Peyer's patch (tissue), 4 donors: ENCODE data around the gene ATG9A. TPM values are rescaled to one million over a fixed set of nuclear protein-coding genes. Genes with fewer than 3 reads are reported as not detected.

Source experiments
- DNase-seq, 3 donors: peaks; one replicate each; pipeline ENCODE4 v3.0.0-alpha.2; 2017 to 2019
- H3K27ac ChIP-seq, 4 donors: fragments of 200-600 bp; sonication (generic); one replicate each; pipeline ENCODE4 v1.5.1; 2016 to 2019
- H3K27me3 ChIP-seq, 2 donors: fragments of 200-600 bp; sonication (generic); one replicate each; pipeline ENCODE4 v1.5.1; 2019
- H3K36me3 ChIP-seq, 3 donors: fragments of 200-600 bp; sonication (generic); one replicate each; pipeline ENCODE4 v1.5.1; 2016 to 2019
- H3K4me1 ChIP-seq, 4 donors: fragments of 200-600 bp; sonication (generic); one replicate each; pipeline ENCODE4 v1.5.1; 2016 to 2019
- H3K4me3 ChIP-seq, 4 donors: fragments of 200-600 bp; sonication (generic); 1 replicate in 3 of 4; 2 replicates in 1 of 4; pipeline ENCODE4 v1.5.1; 2016 to 2019; ENCODE audit warnings: mild to moderate bottlenecking in 1 of 4
- H3K9me3 ChIP-seq, 4 donors: fragments of 200-600 bp; sonication (generic); one replicate each; pipeline ENCODE4 v1.5.1; 2016 to 2019; ENCODE audit warnings: mild to moderate bottlenecking in 1 of 4
- CTCF ChIP-seq, 6 experiments: fragments of 450-650 bp in 4 of 6; fragments of 200-600 bp in 2 of 6; sonication (generic) in 1 of 6; IDR thresholded peaks; one replicate each; pipeline ENCODE4 v1.5.1; 2017 to 2019; ENCODE audit warnings: antibody characterized with exemption in 6 of 6, mild to moderate bottlenecking in 3 of 6, moderate library complexity in 1 of 6
- POLR2A ChIP-seq, 2 donors: fragments of 450-650 bp; IDR thresholded peaks; one replicate each; pipeline ENCODE4 v1.5.1; 2017; ENCODE audit warnings: antibody characterized with exemption in 2 of 2, mild to moderate bottlenecking in 2 of 2, moderate library complexity in 2 of 2
- total RNA-seq, 4 donors: library from RNA; depleted of rRNA; stranded (reverse); fragments of >200 nt; gene quantifications; one replicate each; pipeline ENCODE4 v1.1.0, GENCODE V29; 2016

ATG9A gene
- total RNA-seq, 4 donors from 2014 or later: 23.1 to 107 (median 96.0) TPM

- Histone ChIP-seq H3K4me3 (peak within 1 kb of the TSS in 2 of 4 donors; percentile 11 to 45), H3K27ac (peak within 1 kb of the TSS in 1 of 4 donors; percentile 81), H3K9me3 (no peaks in the 10 kb centered on the region), H3K36me3 (peaks cover 0 to 42% (median 0%) of the 10 kb centered on the region in 3 donors), H3K27me3 (no peaks in the 10 kb centered on the region), H3K4me1 (peaks cover 0 to 30% (median 0%) of the 10 kb centered on the region in 4 donors)
- DNase-seq: peak in 1 of 3 donors; percentile 72
- no peak for TF ChIP-seq CTCF (IDR thresholded peaks at IDR 0.05)
- peak in 1 of 2 donors; percentile 43 for TF ChIP-seq POLR2A (IDR thresholded peaks at IDR 0.05)
Measured at GRCh38 chr2:219169930-219170654, 59.3 kb downstream of the ATG9A start, which contains the start of gene SLC23A3. Gene SLC23A3, minus strand, starts transcription at chr2:219170029. Its CDS starts 45 bp downstream, at chr2:219169984.

Other genes starting within 250 kb of the ATG9A start
- gene FEV, start 244.5 kb downstream of the ATG9A start, total RNA-seq: 1 to 10 TPM in 3 of 4 donors, not detected in 1; 3.2 to 6.7 (median 5.1) TPM
- gene CRYBA2, start 236.2 kb downstream of the ATG9A start, total RNA-seq: 10 to 100 TPM in 1 of 4 donors, 1 to 10 TPM in 2, not detected in 1; 2.4 to 14.2 (median 9.4) TPM
- 1 to 10 TPM in 2 of 4 donors, not detected in 2; 1.5 to 3.6 TPM for gene CFAP65, start 188.1 kb downstream of the ATG9A start, total RNA-seq
- 100 to 1,000 TPM in 1 of 4 donors, 10 to 100 TPM in 3; 14.0 to 124 (median 71.1) TPM for gene IHH, start 168.7 kb downstream of the ATG9A start, total RNA-seq
- gene NHEJ1, start 68.8 kb downstream of the ATG9A start, total RNA-seq: 10 to 100 TPM; 28.1 to 91.6 (median 67.2) TPM
- gene SLC23A3, start 59.6 kb downstream of the ATG9A start, total RNA-seq: 100 to 1,000 TPM in 1 of 4 donors, 10 to 100 TPM in 2, 1 to 10 TPM in 1; 5.0 to 111 (median 62.8) TPM
- gene CNPPD1, start 52.7 kb downstream of the ATG9A start, total RNA-seq: 10 to 100 TPM; 14.0 to 94.0 (median 77.4) TPM
- 10 to 100 TPM; 44.6 to 80.3 (median 76.2) TPM for gene RETREG2, start 51.4 kb downstream of the ATG9A start, total RNA-seq
- gene ZFAND2B, start 22.9 kb downstream of the ATG9A start, total RNA-seq: 100 to 1,000 TPM in 3 of 4 donors, 10 to 100 TPM in 1; 43.7 to 129 (median 112) TPM
- 10 to 100 TPM; 18.0 to 42.1 (median 33.3) TPM for gene ABCB6, start 10.7 kb downstream of the ATG9A start, total RNA-seq
- gene ANKZF1, start 170 bp upstream of the ATG9A start, total RNA-seq: 100 to 1,000 TPM in 3 of 4 donors, 10 to 100 TPM in 1; 79.9 to 338 (median 164) TPM
- gene GLB1L, start 15.8 kb upstream of the ATG9A start, total RNA-seq: 1 to 10 TPM in 3 of 4 donors, not detected in 1; 2.7 to 9.5 (median 7.0) TPM
- gene STK16, start 15.8 kb upstream of the ATG9A start, total RNA-seq: 10 to 100 TPM; 19.4 to 27.1 (median 24.3) TPM
- not detected for gene TUBA4B, start 23.6 kb upstream of the ATG9A start, total RNA-seq
- 100 to 1,000 TPM in 3 of 4 donors, 10 to 100 TPM in 1; 49.5 to 137 (median 129) TPM for gene TUBA4A, start 24.3 kb upstream of the ATG9A start, total RNA-seq
- 10 to 100 TPM; 34.7 to 69.4 (median 58.3) TPM for gene DNAJB2, start 49.7 kb upstream of the ATG9A start, total RNA-seq
- 1 to 10 TPM in 2 of 4 donors, under 1 TPM in 1, not detected in 1; 0.88 to 4.9 (median 2.3) TPM for gene PTPRN, start 79.8 kb upstream of the ATG9A start, total RNA-seq
- not detected for gene RESP18, start 103.1 kb upstream of the ATG9A start, total RNA-seq
- gene DNPEP, start 158.3 kb upstream of the ATG9A start, total RNA-seq: 100 to 1,000 TPM in 3 of 4 donors, 10 to 100 TPM in 1; 90.8 to 180 (median 177) TPM
- gene DES, start 188.7 kb upstream of the ATG9A start, total RNA-seq: 100 to 1,000 TPM in 2 of 4 donors, 10 to 100 TPM in 2; 82.0 to 574 (median 112) TPM
- 10 to 100 TPM in 2 of 4 donors, 1 to 10 TPM in 2; 3.2 to 49.5 (median 10.2) TPM for gene SPEG, start 205.2 kb upstream of the ATG9A start, total RNA-seq